GM10266 (cell line): ENCODE data around the gene BMX.

Experiments used
- DNase-seq: peaks from one replicate; pipeline ENCODE4 v3.0.0; 2012; ENCODE audit errors: extremely low spot score
- CTCF ChIP-seq: IDR thresholded peaks from 2 replicates; pipeline ENCODE4 v1.5.1; 2012; ENCODE audit warnings: mild to moderate bottlenecking, low read depth; ENCODE audit not compliant: control insufficient read depth, insufficient read depth; ENCODE audit errors: missing control alignments

BMX gene

GRCh38 chrX:15602761-15603160 lies 102.2 kb downstream of the BMX start:
- TF ChIP-seq CTCF = no peak
- no peak for DNase-seq

GRCh38 chrX:15605226-15605625 lies 104.6 kb downstream of the BMX start:
- no peak for TF ChIP-seq CTCF

More at GRCh38 chrX:15605226-15605625, 104.6 kb downstream of the BMX start:
- DNase-seq = no peak
